ENCODE data around the gene EXOC6B.
"Not testable (repeated sequence)": the region's sequence is repeated elsewhere in the genome, so short reads cannot be mapped to it uniquely, and the experiment has no call there.

Gene EXOC6B

GRCh38 chr2:72561621-72562318 is 264.1 kb downstream of the EXOC6B start:
- TF ChIP-seq PAX5 (IDR thresholded peaks at IDR 0.05; ENCODE audit: insufficient read depth, low read length, severe bottlenecking): no peak
- TF ChIP-seq TAF1 (IDR thresholded peaks at IDR 0.05; ENCODE audit: low read depth, low read length): no peak
- TF ChIP-seq POU2F2 (IDR thresholded peaks at IDR 0.05; ENCODE audit: low read depth, low read length): no peak
- no peak for TF ChIP-seq POLR2A (IDR thresholded peaks at IDR 0.05; ENCODE audit: low read depth, low read length)
- TF ChIP-seq POLR2AphosphoS5 (IDR thresholded peaks at IDR 0.05; ENCODE audit: low read depth, low read length): no peak
- no peak for TF ChIP-seq SPI1 (IDR thresholded peaks at IDR 0.05; ENCODE audit: low read depth, low read length)
- no peak for DNase-seq (ENCODE audit: insufficient read length, low spot score)
- FAIRE-seq: no peak

- no peak for DNase-seq (ENCODE audit: insufficient read length, low spot score)
- no peak for TF ChIP-seq PAX5 (IDR thresholded peaks at IDR 0.05; ENCODE audit: insufficient read depth, low read length, severe bottlenecking)
- TF ChIP-seq POLR2A (IDR thresholded peaks at IDR 0.05; ENCODE audit: low read depth, low read length): no peak
- TF ChIP-seq SPI1 (IDR thresholded peaks at IDR 0.05; ENCODE audit: low read depth, low read length): no peak
- no peak for TF ChIP-seq TAF1 (IDR thresholded peaks at IDR 0.05; ENCODE audit: low read depth, low read length)
- no peak for TF ChIP-seq POU2F2 (IDR thresholded peaks at IDR 0.05; ENCODE audit: low read depth, low read length)
- TF ChIP-seq POLR2AphosphoS5 (IDR thresholded peaks at IDR 0.05; ENCODE audit: low read depth, low read length): no peak
- no peak for FAIRE-seq
These were observed 269.9 kb downstream of the EXOC6B start for GRCh38 chr2:72555943-72556342.

- not testable (repeated sequence) for DNase-seq (ENCODE audit: insufficient read length, low spot score); FAIRE-seq
These were observed 270.5 kb downstream of the EXOC6B start for GRCh38 chr2:72555363-72555762.

- FAIRE-seq; DNase-seq (ENCODE audit: insufficient read length, low spot score): not testable (repeated sequence)
These were observed 270.9 kb downstream of the EXOC6B start for GRCh38 chr2:72554910-72555309.

GRCh38 chr2:72554381-72554780 is 271.5 kb downstream of the EXOC6B start:
- FAIRE-seq (no peak), DNase-seq (ENCODE audit: insufficient read length, low spot score) (no peak)
- TF ChIP-seq POU2F2 (IDR thresholded peaks at IDR 0.05; ENCODE audit: low read depth, low read length): no peak
- TF ChIP-seq POLR2AphosphoS5 (IDR thresholded peaks at IDR 0.05; ENCODE audit: low read depth, low read length): no peak
- TF ChIP-seq TAF1 (IDR thresholded peaks at IDR 0.05; ENCODE audit: low read depth, low read length): no peak
- TF ChIP-seq POLR2A (IDR thresholded peaks at IDR 0.05; ENCODE audit: low read depth, low read length): no peak
- no peak for TF ChIP-seq SPI1 (IDR thresholded peaks at IDR 0.05; ENCODE audit: low read depth, low read length)
- no peak for TF ChIP-seq PAX5 (IDR thresholded peaks at IDR 0.05; ENCODE audit: insufficient read depth, low read length, severe bottlenecking)

GRCh38 chr2:72548081-72548764 is 277.6 kb downstream of the EXOC6B start:
- TF ChIP-seq POU2F2 (IDR thresholded peaks at IDR 0.05; ENCODE audit: low read depth, low read length) (no peak), TAF1 (IDR thresholded peaks at IDR 0.05; ENCODE audit: low read depth, low read length) (no peak), POLR2AphosphoS5 (IDR thresholded peaks at IDR 0.05; ENCODE audit: low read depth, low read length) (no peak), SPI1 (IDR thresholded peaks at IDR 0.05; ENCODE audit: low read depth, low read length) (no peak), POLR2A (IDR thresholded peaks at IDR 0.05; ENCODE audit: low read depth, low read length) (no peak), PAX5 (IDR thresholded peaks at IDR 0.05; ENCODE audit: insufficient read depth, low read length, severe bottlenecking) (no peak)
- DNase-seq (ENCODE audit: insufficient read length, low spot score) (no peak), FAIRE-seq (no peak)

GRCh38 chr2:72545790-72546189 is 280.0 kb downstream of the EXOC6B start:
- no peak for DNase-seq (ENCODE audit: insufficient read length, low spot score)
- FAIRE-seq: no peak
- TF ChIP-seq POU2F2 (IDR thresholded peaks at IDR 0.05; ENCODE audit: low read depth, low read length): no peak
- TF ChIP-seq TAF1 (IDR thresholded peaks at IDR 0.05; ENCODE audit: low read depth, low read length): no peak
- no peak for TF ChIP-seq SPI1 (IDR thresholded peaks at IDR 0.05; ENCODE audit: low read depth, low read length)
- no peak for TF ChIP-seq POLR2A (IDR thresholded peaks at IDR 0.05; ENCODE audit: low read depth, low read length)
- TF ChIP-seq PAX5 (IDR thresholded peaks at IDR 0.05; ENCODE audit: insufficient read depth, low read length, severe bottlenecking): no peak
- TF ChIP-seq POLR2AphosphoS5 (IDR thresholded peaks at IDR 0.05; ENCODE audit: low read depth, low read length): no peak

- DNase-seq (ENCODE audit: insufficient read length, low spot score) (no peak), FAIRE-seq (no peak)
- TF ChIP-seq PAX5 (IDR thresholded peaks at IDR 0.05; ENCODE audit: insufficient read depth, low read length, severe bottlenecking) (no peak), SPI1 (IDR thresholded peaks at IDR 0.05; ENCODE audit: low read depth, low read length) (no peak), POLR2AphosphoS5 (IDR thresholded peaks at IDR 0.05; ENCODE audit: low read depth, low read length) (no peak), TAF1 (IDR thresholded peaks at IDR 0.05; ENCODE audit: low read depth, low read length) (no peak), POLR2A (IDR thresholded peaks at IDR 0.05; ENCODE audit: low read depth, low read length) (no peak), POU2F2 (IDR thresholded peaks at IDR 0.05; ENCODE audit: low read depth, low read length) (no peak)
These were observed 281.3 kb downstream of the EXOC6B start for GRCh38 chr2:72544554-72544953.

GRCh38 chr2:72543497-72544216 is 282.2 kb downstream of the EXOC6B start:
- TF ChIP-seq POLR2AphosphoS5 (IDR thresholded peaks at IDR 0.05; ENCODE audit: low read depth, low read length) (no peak), SPI1 (IDR thresholded peaks at IDR 0.05; ENCODE audit: low read depth, low read length) (no peak), TAF1 (IDR thresholded peaks at IDR 0.05; ENCODE audit: low read depth, low read length) (no peak), POLR2A (IDR thresholded peaks at IDR 0.05; ENCODE audit: low read depth, low read length) (no peak), POU2F2 (IDR thresholded peaks at IDR 0.05; ENCODE audit: low read depth, low read length) (no peak), PAX5 (IDR thresholded peaks at IDR 0.05; ENCODE audit: insufficient read depth, low read length, severe bottlenecking) (no peak)
- no peak for DNase-seq (ENCODE audit: insufficient read length, low spot score)
- FAIRE-seq: no peak

Data from GM12891 (cell line).